B cell (primary cell): ENCODE data around the gene ERP27. TPM values are rescaled to one million over a fixed set of nuclear protein-coding genes. Genes with fewer than 3 reads are reported as not detected.

Experiments
- ATAC-seq: fragments of 200-7000 bp; cut with Tn5 transposase; one replicate; pipeline ENCODE4 v1.10.0; 2021; ENCODE audit warnings: low read depth, mild to moderate bottlenecking, moderate number of reproducible peaks, moderate library complexity
- CTCF ChIA-PET: fragments of 350-600 bp; sonication (Branson Sonifier 250); formaldehyde crosslinking; loops from one replicate; lab custom pipeline; 2021; ENCODE audit warnings: antibody characterized with exemption, inconsistent platforms; lab: Charles Lee
- POLR2A ChIA-PET: fragments of 350-600 bp; sonication (Branson Sonifier 250); formaldehyde crosslinking; loops from one replicate; lab custom pipeline; 2021; ENCODE audit warnings: antibody characterized with exemption; lab: Charles Lee
- DNase-seq: peaks from one replicate; pipeline ENCODE4 v3.0.0; 2013
- H2AFZ ChIP-seq: 2 replicates; pipeline ENCODE4 v1.6.1; 2012; ENCODE audit warnings: mild to moderate bottlenecking, low read depth, low read length; ENCODE audit not compliant: insufficient read depth, poor library complexity, severe bottlenecking
- H3K27ac ChIP-seq, 2 donors: 1 replicate in 1 of 2; 2 replicates in 1 of 2; pipeline ENCODE4 v1.5.1; 2012 to 2013; ENCODE audit warnings: low read length in 2 of 2, mild to moderate bottlenecking in 2 of 2, moderate library complexity in 1 of 2
- H3K27me3 ChIP-seq, 4 experiments: fragments of 200-600 bp in 1 of 4; sonication (generic) in 1 of 4; replicated peaks in 1 of 4; 1 replicate in 2 of 4; 2 replicates in 2 of 4; pipeline versions ENCODE4 v1.6.1 to v1.7.0; 2013 to 2016; ENCODE audit warnings: low read length in 3 of 4, mild to moderate bottlenecking in 2 of 4, mixed read lengths in 1 of 4, moderate library complexity in 1 of 4; ENCODE audit not compliant: insufficient read depth in 4 of 4, control insufficient read depth in 3 of 4; ENCODE audit errors: control extremely low read depth in 1 of 4
- H3K36me3 ChIP-seq, 2 experiments: replicated peaks in 1 of 2; 1 replicate in 1 of 2; 2 replicates in 1 of 2; pipeline versions ENCODE4 v1.6.1 to v1.7.1; 2013; ENCODE audit warnings: low read length in 1 of 2; ENCODE audit not compliant: insufficient read depth in 2 of 2, control insufficient read depth in 1 of 2; ENCODE audit errors: control extremely low read depth in 1 of 2, extremely low read depth in 1 of 2
- H3K4me1 ChIP-seq, 2 donors: fragments of 200-600 bp in 1 of 2; sonication (generic) in 1 of 2; 1 replicate in 1 of 2; 2 replicates in 1 of 2; pipeline versions ENCODE4 v1.5.1 to v1.6.1; 2013 to 2017; ENCODE audit warnings: low read length in 2 of 2; ENCODE audit not compliant: control insufficient read depth in 2 of 2, insufficient read depth in 2 of 2
- H3K4me2 ChIP-seq: replicated peaks from 2 replicates; pipeline ENCODE3; 2012; ENCODE audit warnings: mild to moderate bottlenecking, low read depth, low read length; ENCODE audit not compliant: poor library complexity, severe bottlenecking
- H3K4me3 ChIP-seq, 5 experiments: fragments of 200-600 bp in 1 of 5; sonication (generic) in 1 of 5; 1 replicate in 3 of 5; 2 replicates in 2 of 5; pipeline versions ENCODE4 v1.5.1 to v1.7.0; 2011 to 2016; ENCODE audit warnings: low read length in 4 of 5, mild to moderate bottlenecking in 4 of 5, low read depth in 2 of 5, control low read depth in 1 of 5, moderate library complexity in 1 of 5; ENCODE audit not compliant: insufficient read depth in 1 of 5; ENCODE audit errors: control extremely low read depth in 1 of 5, extremely low read depth in 1 of 5
- H3K79me2 ChIP-seq: fragments of 200-600 bp; sonication (generic); one replicate; pipeline ENCODE4 v1.6.0; 2016; ENCODE audit warnings: low read length; ENCODE audit not compliant: control insufficient read depth, insufficient read depth
- H3K9ac ChIP-seq: fragments of 200-600 bp; sonication (generic); 2 replicates; pipeline ENCODE4 v1.6.1; 2017; ENCODE audit warnings: mild to moderate bottlenecking, low read length, moderate library complexity
- H3K9me3 ChIP-seq, 3 donors: one replicate each; pipeline versions ENCODE4 v1.6.1 to v1.7.1; 2013; ENCODE audit warnings: low read length in 2 of 3; ENCODE audit not compliant: control insufficient read depth in 2 of 3, insufficient read depth in 1 of 3; ENCODE audit errors: control extremely low read depth in 1 of 3
- H4K20me1 ChIP-seq: 2 replicates; pipeline ENCODE4 v1.6.0; 2012; ENCODE audit warnings: mild to moderate bottlenecking, low read length; ENCODE audit not compliant: insufficient read depth, control insufficient read depth, poor library complexity, severe bottlenecking
- H3K27ac Mint-ChIP-seq: one replicate; pipeline ENCODE4 v1.8.0; 2021; ENCODE audit warnings: mixed read lengths
- H3K27me3 Mint-ChIP-seq: one replicate; pipeline ENCODE4 v1.8.0; 2021; ENCODE audit warnings: mixed read lengths
- H3K4me1 Mint-ChIP-seq: one replicate; pipeline ENCODE4 v1.8.0; 2021; ENCODE audit warnings: mixed read lengths
- H3K4me3 Mint-ChIP-seq: one replicate; pipeline ENCODE4 v1.8.0; 2021; ENCODE audit warnings: mixed read lengths
- H3K9me3 Mint-ChIP-seq: one replicate; pipeline ENCODE4 v1.8.0; 2022; ENCODE audit warnings: mixed read lengths; ENCODE audit not compliant: insufficient read depth
- CTCF ChIP-seq: fragments of 200-600 bp; IDR thresholded peaks from one replicate; pipeline ENCODE4 v1.8.0; 2022; ENCODE audit warnings: antibody characterized with exemption, mild to moderate bottlenecking
- EZH2 ChIP-seq: IDR thresholded peaks from 2 replicates; pipeline ENCODE4 v1.6.1; 2012; ENCODE audit warnings: borderline replicate concordance, low read depth, mild to moderate bottlenecking, moderate library complexity, low read length; ENCODE audit not compliant: insufficient read depth, poor library complexity, severe bottlenecking
- WGBS: methylation state at CpG from one replicate; pipeline ENCODE4 v1.1.5; 2013; ENCODE audit warnings: missing lambda C conversion rate; ENCODE audit not compliant: insufficient coverage; 5-methylcytosine and 5-hydroxymethylcytosine counted together
- intact Hi-C: fragments of 100-400 bp; cut with micrococcal nuclease; formaldehyde crosslinking; loops from one replicate; pipeline ENCODE4 v1.10.0; 2022
- polyA plus RNA-seq: library from polyadenylated mRNA; depleted of rRNA; stranded (reverse); fragments of >200 nt; gene quantifications from 2 replicates; pipeline ENCODE4 v1.2.3, GENCODE V29; 2012
- total RNA-seq, 2 donors: library from RNA; stranded (reverse); fragments of 120-200 nt in 1 of 2; gene quantifications; 1 replicate in 1 of 2; 2 replicates in 1 of 2; pipeline versions ENCODE4 v1.2.3 to v1.2.4, GENCODE V29; 2013 to 2022

The ERP27 gene
- total and polyA plus RNA-seq, 2 donors (not counting 1 experiment from before 2014, with no cell fraction given): 7.8 to 9.0 TPM

GRCh38 chr12:14900521-14901227, 37.7 kb downstream of the ERP27 start:
- H3K9me3 ChIP-seq: no peaks in the 10 kb centered on the region
- DNase-seq: no peak
- POLR2A ChIA-PET: no interaction called here
- H3K27me3 Mint-ChIP-seq: no peaks in the 10 kb centered on the region
- H3K9ac ChIP-seq: no peak overlapping the region
- H4K20me1 ChIP-seq: no peaks in the 10 kb centered on the region
- no peak overlapping the region for H3K4me3 Mint-ChIP-seq
- H3K4me1 Mint-ChIP-seq: peaks cover 6% of the 10 kb centered on the region
- H3K79me2 ChIP-seq: no peaks in the 10 kb centered on the region
- WGBS: 93% methylated on average over 2 of the region's 5 CpGs
- no peaks in the 10 kb centered on the region for H3K27me3 ChIP-seq
- H3K36me3 ChIP-seq: no peaks in the 10 kb centered on the region
- no peaks in the 10 kb centered on the region for H3K9me3 Mint-ChIP-seq
- no peak overlapping the region for H3K4me2 ChIP-seq
- no peak overlapping the region for H3K4me3 ChIP-seq
- H3K27ac Mint-ChIP-seq: no peak overlapping the region
- CTCF ChIA-PET: no interaction called here
- TF ChIP-seq EZH2: no peak
- no peak overlapping the region for H3K27ac ChIP-seq
- intact Hi-C loops: no loop called here
- no peak overlapping the region for H2AFZ ChIP-seq
- peaks cover 0 to 5% of the 10 kb centered on the region in 2 donors for H3K4me1 ChIP-seq
- ATAC-seq: no peak

- 100% methylated on average over 3 of the region's 7 CpGs for WGBS
- no peak overlapping the region for H3K4me3 ChIP-seq
- H3K27me3 ChIP-seq: no peaks in the 10 kb centered on the region
- no peak overlapping the region for H3K27ac ChIP-seq
- Mint-ChIP-seq H3K9me3 (no peaks in the 10 kb centered on the region), H3K4me1 (no peaks in the 10 kb centered on the region), H3K27me3 (no peaks in the 10 kb centered on the region), H3K27ac (no peak overlapping the region), H3K4me3 (no peak overlapping the region)
- CTCF ChIA-PET: interaction anchor here (1.4 kb wide), 1 partner anchor 99 kb away, joined by 4 read pairs; no protein-coding TSS in a partner anchor
- intact Hi-C loops: no loop called here
- no peaks in the 10 kb centered on the region for H3K79me2 ChIP-seq
- H2AFZ ChIP-seq: no peak overlapping the region
- no peak overlapping the region for H3K4me2 ChIP-seq
- no peaks in the 10 kb centered on the region for H3K4me1 ChIP-seq
- no peaks in the 10 kb centered on the region for H4K20me1 ChIP-seq
- no peak overlapping the region for H3K9ac ChIP-seq
- DNase-seq (no peak), ATAC-seq (no peak)
- H3K36me3 ChIP-seq: no peaks in the 10 kb centered on the region
- H3K9me3 ChIP-seq: no peaks in the 10 kb centered on the region
- POLR2A ChIA-PET: no interaction called here
- TF ChIP-seq EZH2: no peak
- TF ChIP-seq CTCF: no peak
These were observed 41.7 kb downstream of the ERP27 start for GRCh38 chr12:14896521-14897169.
